ENCODE data around the gene TMEM35B.
"Not testable (repeated sequence)": the region's sequence is repeated elsewhere in the genome, so short reads cannot be mapped to it uniquely, and the experiment has no call there.

TMEM35B gene

DNA sequence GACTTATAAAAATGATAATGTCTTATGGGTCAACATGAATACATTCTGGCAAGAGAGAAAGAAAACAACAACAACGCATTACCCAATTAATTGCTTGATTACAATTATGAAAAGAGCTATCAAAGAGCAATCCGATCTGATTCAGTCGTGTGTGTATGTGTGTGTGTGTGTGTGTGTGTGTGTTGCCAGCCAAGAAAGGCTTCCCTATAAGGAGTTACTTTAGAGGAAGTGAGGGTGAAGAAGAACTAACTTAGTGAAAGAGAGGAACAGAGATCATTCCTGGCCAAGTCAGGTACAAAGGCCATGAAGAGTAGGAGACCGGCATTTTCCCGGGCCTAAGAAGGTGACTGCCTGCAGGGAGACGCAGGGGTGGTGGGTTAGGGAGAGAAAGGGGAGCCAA lies 9.4 kb downstream of the TMEM35B start:
- no peak for DNase-seq

- no peak for DNase-seq
Observed at GRCh38 chr1:34975338-34975737, 9.8 kb downstream of the TMEM35B start.

DNA sequence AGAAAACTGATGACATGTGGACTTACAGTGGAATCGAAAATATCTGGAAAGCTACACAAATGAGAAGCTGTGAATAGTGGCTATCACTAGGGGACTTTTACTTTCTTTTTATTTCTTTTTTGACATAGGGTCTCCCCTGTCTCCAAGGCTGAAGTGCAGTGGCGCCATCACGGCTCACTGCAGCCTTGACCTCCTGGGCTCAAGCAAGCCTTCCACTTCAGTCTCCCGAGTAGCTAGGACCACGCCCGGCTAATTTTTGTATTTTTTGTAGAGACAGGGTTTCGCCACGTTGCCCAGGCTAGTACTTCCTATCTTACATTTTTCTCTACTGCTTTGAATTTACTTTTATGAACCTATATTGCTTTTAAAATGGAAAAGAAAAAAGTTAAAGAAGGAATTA lies 10.5 kb downstream of the TMEM35B start:
- no peak for DNase-seq

DNA sequence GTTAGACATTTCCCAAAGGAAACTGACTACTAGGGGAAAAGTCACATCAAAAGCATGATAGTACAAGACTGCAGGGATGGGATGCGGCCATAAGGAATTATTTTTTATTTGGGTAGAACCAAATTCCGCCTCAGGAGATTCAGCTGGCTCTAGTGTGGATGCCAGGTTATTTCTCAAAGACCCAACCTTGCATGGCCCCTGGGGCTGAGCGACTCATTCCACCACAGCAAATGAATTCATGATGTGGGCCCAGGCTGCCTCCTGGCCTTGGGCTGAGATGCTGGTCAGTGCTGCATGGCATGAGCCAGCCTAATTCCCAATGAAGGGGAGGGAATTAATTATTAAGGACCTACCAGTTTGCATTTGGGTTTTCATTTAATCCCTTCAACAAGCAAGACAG lies 11.8 kb downstream of the TMEM35B start:
- DNase-seq = no peak

DNA sequence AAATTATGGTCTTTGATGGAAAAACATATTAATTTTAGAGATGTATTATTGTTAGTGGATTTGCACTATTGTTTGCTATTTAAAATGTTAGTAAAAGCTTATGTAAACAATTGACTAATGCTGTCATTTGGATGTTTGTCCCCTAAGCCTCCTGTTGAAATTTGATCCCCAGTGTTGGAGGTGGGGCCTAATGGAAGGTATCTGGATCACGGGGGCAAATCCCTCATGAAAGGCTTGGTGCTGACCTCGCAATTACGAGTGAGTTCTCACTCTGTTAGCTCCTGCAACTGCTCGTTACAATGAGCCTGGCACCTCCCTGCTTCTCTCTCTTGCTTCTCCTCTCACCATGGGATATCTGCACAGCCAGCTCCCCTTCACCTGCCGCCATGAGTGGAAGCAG lies 14.3 kb downstream of the TMEM35B start:
- no peak for DNase-seq

DNA sequence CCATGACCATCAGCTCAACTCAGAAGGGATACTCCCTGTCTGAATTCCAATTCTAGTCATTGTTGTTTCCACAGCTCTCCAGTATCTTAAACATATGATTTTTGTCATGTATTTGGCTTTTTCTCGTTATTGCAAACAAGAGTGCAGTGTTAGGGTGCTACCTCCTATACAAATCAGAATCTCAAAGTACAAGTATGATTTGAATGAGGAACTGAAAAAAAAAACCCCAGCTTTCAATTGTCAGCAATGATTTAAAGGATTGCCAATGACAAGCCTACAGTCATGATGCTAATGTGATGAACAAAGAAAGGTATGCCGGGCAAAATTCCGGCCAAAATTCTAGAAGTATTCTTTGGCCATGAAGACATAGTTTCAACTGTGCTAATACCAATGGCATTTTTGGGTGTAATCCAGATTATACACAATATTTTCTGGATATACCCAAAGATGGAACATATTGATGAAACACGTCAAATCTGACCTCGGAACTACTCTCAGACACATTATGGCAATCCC lies 14.9 kb downstream of the TMEM35B start:
- no peak for DNase-seq

- not testable (repeated sequence) for DNase-seq
Observed at GRCh38 chr1:34968297-34968696, 16.9 kb downstream of the TMEM35B start.

DNA sequence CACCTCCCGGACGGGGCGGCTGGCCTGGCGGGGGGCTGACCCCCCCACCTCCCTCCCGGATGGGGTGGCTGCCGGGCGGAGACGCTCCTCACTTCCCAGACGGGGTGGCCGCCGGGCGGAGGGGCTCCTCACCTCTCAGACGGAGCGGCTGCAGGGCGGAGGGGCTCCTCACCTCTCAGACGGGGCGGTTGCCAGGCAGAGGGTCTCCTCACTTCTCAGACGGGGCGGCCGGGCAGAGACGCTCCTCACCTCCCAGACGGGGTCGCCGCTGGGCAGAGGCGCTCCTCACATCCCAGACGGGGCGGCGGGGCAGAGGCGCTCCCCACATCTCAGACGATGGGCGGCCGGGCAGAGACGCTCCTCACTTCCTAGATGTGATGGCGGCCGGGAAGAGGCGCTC lies 17.5 kb downstream of the TMEM35B start:
- not testable (repeated sequence) for DNase-seq

- no peak for DNase-seq
Observed at GRCh38 chr1:34965597-34965996, 19.6 kb downstream of the TMEM35B start.

GRCh38 chr1:34950428-34950827 lies 34.7 kb downstream of the TMEM35B start:
- no peak for DNase-seq

- not testable (repeated sequence) for DNase-seq
Observed at GRCh38 chr1:34948739-34949138, 36.4 kb downstream of the TMEM35B start.

GRCh38 chr1:34947641-34948314 lies 37.4 kb downstream of the TMEM35B start:
- not testable (repeated sequence) for DNase-seq

DNA sequence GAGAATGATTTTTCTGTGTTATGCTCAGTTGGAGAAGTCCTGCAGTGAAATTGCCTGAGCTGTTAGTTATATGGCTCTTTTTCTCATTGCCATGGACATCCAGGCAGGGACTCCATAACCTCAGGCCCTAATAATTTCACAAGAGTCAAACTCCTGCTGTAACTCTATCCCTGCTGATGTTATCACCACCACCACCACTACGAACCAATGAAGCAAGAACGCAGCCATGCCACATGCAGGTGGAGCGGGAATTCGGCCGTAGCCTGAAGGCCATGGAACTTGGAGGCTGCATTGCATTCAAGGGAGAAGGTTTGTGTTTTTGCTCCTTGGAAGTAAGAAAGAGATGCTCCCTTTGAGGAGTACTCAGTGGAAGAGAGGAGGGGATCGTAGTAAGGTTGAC lies 38.9 kb downstream of the TMEM35B start:
- DNase-seq = no peak

DNA sequence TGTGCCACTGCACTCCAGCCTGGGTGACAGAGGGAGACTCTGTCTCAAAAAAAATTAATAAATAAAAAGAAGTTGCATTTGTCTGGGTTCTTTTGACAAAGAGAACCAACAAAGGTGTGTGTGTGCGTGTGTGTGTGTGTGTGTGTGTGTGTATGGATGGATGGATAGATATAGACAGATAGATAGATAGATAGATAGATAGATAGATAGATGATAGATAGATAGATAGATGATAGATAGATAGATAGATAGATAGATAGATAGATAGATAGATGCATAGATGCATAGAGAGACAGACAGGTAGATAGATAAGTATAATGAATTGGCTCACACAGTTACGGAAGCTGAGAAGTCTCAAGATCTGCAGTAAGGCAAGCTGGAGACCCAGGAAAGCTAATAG lies 43.3 kb downstream of the TMEM35B start:
- DNase-seq = not testable (repeated sequence)

All from NCI-H1436 treated with DMSO at 0.1 percent for 48 hours (cell line).